GM19239 (cell line): ENCODE results near the gene SPNS1.

ENCODE experiments used
- DNase-seq: peaks from one replicate; pipeline ENCODE4 v3.0.0; 2011; ENCODE audit warnings: low spot score; ENCODE audit not compliant: insufficient read length
- FAIRE-seq: peaks from 2 replicates; lab custom pipeline; 2011; peaks lifted over from hg19 to GRCh38; lab: Jason Lieb, UNC

The SPNS1 gene

DNA sequence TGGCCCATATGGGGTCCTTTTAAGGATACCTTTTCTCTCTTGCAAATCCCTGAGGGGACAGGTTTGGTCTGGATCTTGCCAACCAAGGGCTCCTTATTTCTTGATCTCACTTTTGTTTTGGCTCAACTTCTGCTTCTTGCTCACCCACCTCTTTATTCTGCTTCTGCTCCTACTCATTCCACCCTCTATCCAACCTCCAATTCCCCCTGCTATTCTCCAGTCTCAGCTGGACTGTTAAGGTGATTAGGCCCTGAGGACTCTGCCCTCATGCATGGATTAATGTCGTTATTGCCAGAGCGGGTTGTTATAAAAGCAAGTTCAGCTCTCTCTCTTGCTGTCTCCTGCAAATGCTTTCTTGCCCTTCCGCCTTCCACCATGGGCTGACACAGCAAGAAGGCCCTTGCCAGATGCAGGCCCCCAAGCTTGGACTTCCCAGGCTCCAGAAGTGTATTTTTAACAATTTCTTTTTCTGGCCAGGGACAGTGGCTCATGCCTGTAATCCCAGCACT, 40.0 kb downstream of the SPNS1 start:
- DNase-seq (no peak), FAIRE-seq (no peak)

- FAIRE-seq (no peak), DNase-seq (no peak)
These were observed 47.6 kb downstream of the SPNS1 start for GRCh38 chr16:29022196-29022595.

- FAIRE-seq (no peak), DNase-seq (no peak)
These were observed 49.0 kb downstream of the SPNS1 start for GRCh38 chr16:29023279-29024277.

GRCh38 chr16:29024278-29024677, 49.7 kb downstream of the SPNS1 start:
- FAIRE-seq: no peak
- DNase-seq: no peak

DNA sequence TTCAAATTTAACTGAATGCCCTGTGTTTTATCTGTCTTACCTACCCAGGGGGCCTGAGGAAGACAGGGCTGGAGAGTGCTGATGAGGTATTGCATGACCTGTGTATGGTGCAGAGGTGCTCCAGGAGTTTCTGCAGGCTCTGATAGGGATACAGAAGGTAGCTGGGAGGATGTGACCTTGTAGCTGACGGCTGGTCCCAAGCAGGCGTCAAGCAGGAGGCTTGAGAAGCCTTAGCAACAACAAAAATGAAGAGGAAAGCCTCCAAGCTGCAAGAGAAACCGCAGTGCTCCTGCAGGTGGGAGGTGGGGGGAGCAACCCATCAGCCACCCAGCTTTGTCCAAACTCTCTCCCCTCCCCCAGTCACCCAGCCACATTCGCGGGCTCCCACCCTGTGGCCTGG, 50.6 kb downstream of the SPNS1 start:
- no peak for FAIRE-seq
- DNase-seq: no peak

GRCh38 chr16:29025735-29026134, 51.2 kb downstream of the SPNS1 start:
- no peak for DNase-seq
- FAIRE-seq: no peak

GRCh38 chr16:29028457-29029167, 54.0 kb downstream of the SPNS1 start:
- DNase-seq (no peak), FAIRE-seq (no peak)

GRCh38 chr16:29029168-29029994, 54.8 kb downstream of the SPNS1 start:
- FAIRE-seq (no peak), DNase-seq (no peak)

DNA sequence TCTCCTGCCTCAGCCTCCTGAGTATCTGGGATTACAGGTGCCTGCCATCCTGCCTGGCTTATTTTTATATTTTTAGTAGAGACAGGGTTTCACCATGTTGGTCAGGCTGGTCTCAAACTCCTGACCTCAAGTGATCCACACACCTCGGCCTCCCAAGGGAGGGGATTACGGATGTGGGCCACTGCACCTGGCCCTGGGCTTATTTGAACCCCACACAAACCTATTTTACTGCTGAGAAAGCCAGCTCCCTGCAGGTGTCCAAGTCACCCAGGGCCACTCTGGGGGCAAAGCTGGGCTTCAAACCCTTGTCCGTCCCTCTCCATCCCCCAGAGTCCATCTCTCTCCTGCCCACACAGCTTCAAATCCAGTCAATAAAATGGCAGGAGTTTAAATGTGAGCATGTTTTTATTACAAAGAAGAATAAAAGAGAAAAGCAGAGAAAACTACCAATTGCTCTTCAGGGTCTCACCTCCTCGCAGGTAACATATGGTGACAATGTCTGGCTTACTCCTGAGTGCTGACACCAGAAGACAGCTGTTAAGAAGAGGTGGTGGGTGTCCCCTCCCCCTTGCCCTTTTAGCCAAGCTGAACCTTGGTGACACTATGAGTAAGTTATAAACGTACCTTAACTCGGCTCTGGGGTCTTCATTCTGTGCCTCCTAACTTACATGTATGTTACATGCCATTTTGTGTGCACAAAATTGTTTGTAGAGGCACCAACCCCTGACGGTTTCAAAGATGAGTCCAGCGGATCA, 55.7 kb downstream of the SPNS1 start:
- FAIRE-seq (no peak), DNase-seq (no peak)
